Fibroblast of lung (primary cell): Measurements from ENCODE around the gene CREB5. TPM values are rescaled to one million over a fixed set of nuclear protein-coding genes. Genes with fewer than 3 reads are reported as not detected.

Experiments used
- DNase-seq, 2 donors: peaks; one replicate each; pipeline versions ENCODE4 v3.0.0 to v3.0.0-alpha.2; 2010; ENCODE audit warnings: low read depth in 2 of 2
- H2AFZ ChIP-seq: 2 replicates; pipeline ENCODE4 v1.5.1; 2012; ENCODE audit warnings: low read length, control low read depth, inconsistent platforms
- H3K27ac ChIP-seq: 2 replicates; pipeline ENCODE4 v1.5.1; 2011; ENCODE audit warnings: low read length, control low read depth; ENCODE audit not compliant: insufficient read depth
- H3K27me3 ChIP-seq: 2 replicates; pipeline ENCODE4 v1.5.1; 2011; ENCODE audit warnings: mild to moderate bottlenecking, low read length; ENCODE audit not compliant: control insufficient read depth, insufficient read depth
- H3K36me3 ChIP-seq: 2 replicates; pipeline ENCODE4 v1.5.1; 2011; ENCODE audit warnings: low read length; ENCODE audit not compliant: control insufficient read depth, insufficient read depth
- H3K4me1 ChIP-seq: 2 replicates; pipeline ENCODE4 v1.5.1; 2011; ENCODE audit warnings: low read length; ENCODE audit not compliant: control insufficient read depth, insufficient read depth; ENCODE audit errors: extremely low read depth
- H3K4me2 ChIP-seq: 2 replicates; pipeline ENCODE4 v1.5.1; 2011; ENCODE audit warnings: low read length, control low read depth; ENCODE audit not compliant: insufficient read depth; ENCODE audit errors: extremely low read depth
- H3K4me3 ChIP-seq, 4 experiments: fragments of 200-600 bp in 1 of 4; sonication (generic) in 1 of 4; replicated peaks in 1 of 4; 2 replicates each; pipeline ENCODE4 v1.5.1; 2011 to 2016; ENCODE audit warnings: low read length in 4 of 4, low read depth in 3 of 4, mild to moderate bottlenecking in 3 of 4, control low read depth in 2 of 4, inconsistent platforms in 1 of 4, mixed read lengths in 1 of 4; ENCODE audit not compliant: insufficient read depth in 1 of 4; ENCODE audit errors: control extremely low read depth in 1 of 4
- H3K79me2 ChIP-seq: 2 replicates; pipeline ENCODE4 v1.5.1; 2012; ENCODE audit warnings: mild to moderate bottlenecking, low read length, inconsistent platforms; ENCODE audit not compliant: control insufficient read depth, insufficient read depth
- H3K9ac ChIP-seq: 2 replicates; pipeline ENCODE4 v1.5.1; 2011; ENCODE audit warnings: mild to moderate bottlenecking, low read length, control low read depth; ENCODE audit not compliant: insufficient read depth
- H3K9me3 ChIP-seq: 2 replicates; pipeline ENCODE4 v1.5.1; 2012; ENCODE audit warnings: low read depth, low read length; ENCODE audit not compliant: control insufficient read depth, insufficient read depth
- H4K20me1 ChIP-seq: 2 replicates; pipeline ENCODE4 v1.5.1; 2011; ENCODE audit warnings: low read length; ENCODE audit not compliant: control insufficient read depth, insufficient read depth; ENCODE audit errors: extremely low read depth
- EZH2 ChIP-seq: IDR thresholded peaks from 2 replicates; pipeline ENCODE4 v1.5.1; 2012; ENCODE audit warnings: low read length, control low read depth, mild to moderate bottlenecking; ENCODE audit errors: missing control alignments
- polyA plus RNA-seq, 2 donors: library from polyadenylated mRNA; depleted of rRNA in 1 of 2; stranded (reverse) in 1 of 2; unstranded in 1 of 2; fragments of >200 nt; gene quantifications; 2 replicates each; pipeline ENCODE4 v1.2.1, GENCODE V29; 2011 to 2012; ENCODE audit warnings: missing spikeins in 1 of 2
- total RNA-seq: library from RNA; depleted of rRNA; stranded (reverse); fragments of >200 nt; gene quantifications from 2 replicates; pipeline ENCODE4 v1.2.1, GENCODE V29; 2014
- TF ChIP-seq, protein P1 (sequence below), 2 donors: IDR thresholded peaks in 1 of 2; conservative IDR thresholded peaks in 1 of 2; 1 replicate in 1 of 2; 2 replicates in 1 of 2; pipeline ENCODE4 v1.5.1; 2011 to 2012; ENCODE audit warnings: low read length in 2 of 2, control low read depth in 1 of 2, inconsistent platforms in 1 of 2, low read depth in 1 of 2, mild to moderate bottlenecking in 1 of 2

Gene CREB5
- total and polyA plus RNA-seq, 2 donors (not counting 1 experiment from before 2014, with no cell fraction given): 8.2 to 28.4 TPM

- Histone ChIP-seq H3K9me3 (no peaks in the 10 kb centered on the region), H3K4me1 (peaks cover 5% of the 10 kb centered on the region), H3K4me3 (no peak overlapping the region), H3K4me2 (no peak overlapping the region), H2AFZ (no peak overlapping the region), H3K27ac (no peak overlapping the region), H3K9ac (no peak overlapping the region), H4K20me1 (no peaks in the 10 kb centered on the region), H3K79me2 (no peaks in the 10 kb centered on the region), H3K27me3 (no peaks in the 10 kb centered on the region), H3K36me3 (no peaks in the 10 kb centered on the region)
- TF ChIP-seq EZH2: no peak
- TF ChIP-seq, protein P1, sequence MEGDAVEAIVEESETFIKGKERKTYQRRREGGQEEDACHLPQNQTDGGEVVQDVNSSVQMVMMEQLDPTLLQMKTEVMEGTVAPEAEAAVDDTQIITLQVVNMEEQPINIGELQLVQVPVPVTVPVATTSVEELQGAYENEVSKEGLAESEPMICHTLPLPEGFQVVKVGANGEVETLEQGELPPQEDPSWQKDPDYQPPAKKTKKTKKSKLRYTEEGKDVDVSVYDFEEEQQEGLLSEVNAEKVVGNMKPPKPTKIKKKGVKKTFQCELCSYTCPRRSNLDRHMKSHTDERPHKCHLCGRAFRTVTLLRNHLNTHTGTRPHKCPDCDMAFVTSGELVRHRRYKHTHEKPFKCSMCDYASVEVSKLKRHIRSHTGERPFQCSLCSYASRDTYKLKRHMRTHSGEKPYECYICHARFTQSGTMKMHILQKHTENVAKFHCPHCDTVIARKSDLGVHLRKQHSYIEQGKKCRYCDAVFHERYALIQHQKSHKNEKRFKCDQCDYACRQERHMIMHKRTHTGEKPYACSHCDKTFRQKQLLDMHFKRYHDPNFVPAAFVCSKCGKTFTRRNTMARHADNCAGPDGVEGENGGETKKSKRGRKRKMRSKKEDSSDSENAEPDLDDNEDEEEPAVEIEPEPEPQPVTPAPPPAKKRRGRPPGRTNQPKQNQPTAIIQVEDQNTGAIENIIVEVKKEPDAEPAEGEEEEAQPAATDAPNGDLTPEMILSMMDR (conservative IDR thresholded peaks at IDR 0.05 in 1 of 2, IDR thresholded peaks at IDR 0.05 in 1 of 2; ENCODE audit: low read depth in 1 of 2, low read length in 2 of 2): no peak
- peak; percentile 12 to 74 for DNase-seq
These were observed 121.6 kb downstream of the CREB5 start for GRCh38 chr7:28533731-28534531.

GRCh38 chr7:28536259-28536658 lies 123.9 kb downstream of the CREB5 start:
- Histone ChIP-seq H2AFZ (no peak overlapping the region), H3K4me2 (no peak overlapping the region), H3K79me2 (no peaks in the 10 kb centered on the region), H3K27me3 (no peaks in the 10 kb centered on the region), H3K9me3 (no peaks in the 10 kb centered on the region), H3K9ac (no peak overlapping the region), H3K27ac (no peak overlapping the region), H3K36me3 (no peaks in the 10 kb centered on the region), H4K20me1 (no peaks in the 10 kb centered on the region), H3K4me1 (no peaks in the 10 kb centered on the region), H3K4me3 (no peak overlapping the region)
- TF ChIP-seq, protein P1 (conservative IDR thresholded peaks at IDR 0.05 in 1 of 2, IDR thresholded peaks at IDR 0.05 in 1 of 2; ENCODE audit: low read depth in 1 of 2, low read length in 2 of 2): peak; percentile 41 to 53
- no peak for TF ChIP-seq EZH2
- DNase-seq: peak; percentile 27 to 50

- DNase-seq: no peak
- Histone ChIP-seq H3K9ac (no peak overlapping the region), H3K4me1 (no peaks in the 10 kb centered on the region), H3K36me3 (no peaks in the 10 kb centered on the region), H3K4me2 (no peak overlapping the region), H3K9me3 (no peaks in the 10 kb centered on the region), H4K20me1 (no peaks in the 10 kb centered on the region), H3K27me3 (no peaks in the 10 kb centered on the region), H2AFZ (no peak overlapping the region), H3K79me2 (no peaks in the 10 kb centered on the region), H3K4me3 (no peak overlapping the region), H3K27ac (no peak overlapping the region)
- TF ChIP-seq, protein P1 (conservative IDR thresholded peaks at IDR 0.05 in 1 of 2, IDR thresholded peaks at IDR 0.05 in 1 of 2; ENCODE audit: low read depth in 1 of 2, low read length in 2 of 2): no peak
- TF ChIP-seq EZH2: no peak
These were observed 127.1 kb downstream of the CREB5 start for GRCh38 chr7:28539289-28539981.
